Parietal lobe (tissue), 2 donors: ENCODE data around the gene MCEE. TPM values are rescaled to one million over a fixed set of nuclear protein-coding genes. Genes with fewer than 3 reads are reported as not detected.

Experiments
- small RNA-seq: library from RNA; depleted of rRNA; stranded (forward); fragments of <200 nt; gene quantifications from one replicate; pipeline ENCODE3, GENCODE V24; 2014; ENCODE audit warnings: low replicate concordance
- total RNA-seq: library from RNA; depleted of rRNA; stranded (reverse); fragments of >200 nt; gene quantifications from one replicate; pipeline ENCODE4 v1.2.3, GENCODE V29; 2014

Gene MCEE
- 16.9 TPM for total RNA-seq

GRCh38 chr2:71130152-71130904, at the start of gene MCEE, which contains the start of gene MPHOSPH10:
TSS of gene MCEE (minus strand) at chr2:71130229. CDS start at chr2:71130219, 10 bp downstream.
TSS of gene MPHOSPH10 (plus strand) at chr2:71130634. CDS start at chr2:71130666, 32 bp downstream.

DNA sequence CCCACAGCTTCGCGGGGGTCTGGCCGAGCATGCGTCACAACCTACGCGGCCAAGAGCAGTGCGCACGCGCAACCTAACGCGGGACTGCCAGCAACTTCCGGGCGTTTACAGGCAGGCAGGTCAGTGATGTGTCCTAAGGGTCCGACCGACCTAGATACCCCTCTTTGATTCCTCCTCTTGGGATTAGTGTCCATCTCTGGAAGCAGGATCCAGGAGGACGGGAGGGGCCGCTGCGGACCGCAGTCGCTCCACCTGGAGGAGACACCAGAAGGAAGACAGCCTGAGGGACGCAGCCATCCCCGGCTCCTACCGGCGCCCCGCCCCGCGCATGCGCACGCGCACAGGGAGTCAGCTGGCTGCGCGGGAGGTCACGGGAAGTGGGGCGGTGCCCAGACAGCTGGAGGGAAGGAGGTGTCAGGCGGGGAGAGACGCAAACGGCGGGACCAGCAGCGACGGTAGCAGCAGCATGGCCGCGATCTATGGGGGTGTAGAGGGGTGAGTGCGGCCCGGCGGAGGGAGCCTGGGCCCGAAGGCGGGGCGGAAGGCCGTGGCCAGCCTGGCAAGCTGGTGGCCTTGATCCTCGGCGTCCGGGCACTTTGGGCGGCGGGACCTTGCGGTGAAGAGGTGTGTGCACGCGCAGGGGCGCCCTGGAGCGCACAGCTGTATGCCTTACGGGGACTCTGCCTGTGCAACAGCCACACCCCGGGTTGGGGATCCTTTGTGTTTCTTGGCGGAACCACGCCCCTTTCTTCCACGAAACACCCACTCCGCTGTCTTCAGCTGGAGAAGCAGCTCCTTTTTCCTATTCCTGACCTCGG, 61.6 kb downstream of the MCEE start, which contains the start of gene NAGK:
Gene NAGK, plus strand, starts transcription at position 431 of the 818 bp plus-strand sequence. Its CDS starts 36 bp downstream, at position 467.

Small RNAs within 50 kb of the gene (small RNA-seq; reads per million reads assigned to genes)
- not detected for gene AC007881.1

Other genes starting within 250 kb of the MCEE start
- not detected for gene VAX2, start 229.7 kb downstream of the MCEE start, total RNA-seq
- gene ATP6V1B1, start 194.3 kb downstream of the MCEE start, total RNA-seq: not detected
- 1.9 TPM for gene ANKRD53, start 151.6 kb downstream of the MCEE start, total RNA-seq
- gene TEX261, start 135.4 kb downstream of the MCEE start, total RNA-seq: 20.3 TPM
- gene NAGK, start 61.6 kb downstream of the MCEE start, total RNA-seq: 64.5 TPM
- gene MPHOSPH10, start 405 bp upstream of the MCEE start, total RNA-seq: 30.4 TPM
- 14.1 TPM for gene PAIP2B, start 96.9 kb upstream of the MCEE start, total RNA-seq
- 570 TPM for gene ZNF638, start 201.6 kb upstream of the MCEE start, total RNA-seq